ELR (cell line): ENCODE results near the gene BICDL2.

Experiments used
- DNase-seq: peaks from one replicate; pipeline ENCODE4 v3.0.0-alpha.2; 2015; ENCODE audit warnings: low read depth

BICDL2 gene

DNA sequence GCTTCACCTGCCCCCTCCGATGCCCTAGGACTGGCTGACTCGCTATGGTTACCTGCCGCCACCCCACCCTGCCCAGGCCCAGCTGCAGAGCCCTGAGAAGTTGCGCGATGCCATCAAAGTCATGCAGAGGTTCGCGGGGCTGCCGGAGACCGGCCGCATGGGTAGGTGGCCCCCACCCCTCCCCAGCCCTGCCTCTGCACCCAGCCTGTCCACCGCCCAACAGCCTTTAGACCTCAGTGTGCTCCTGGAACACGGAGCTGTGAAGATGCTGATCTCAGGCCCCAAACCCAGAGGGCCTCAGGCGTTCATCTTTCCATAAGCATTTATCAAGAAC lies 10.6 kb upstream of the BICDL2 start:
- no peak for DNase-seq

DNA sequence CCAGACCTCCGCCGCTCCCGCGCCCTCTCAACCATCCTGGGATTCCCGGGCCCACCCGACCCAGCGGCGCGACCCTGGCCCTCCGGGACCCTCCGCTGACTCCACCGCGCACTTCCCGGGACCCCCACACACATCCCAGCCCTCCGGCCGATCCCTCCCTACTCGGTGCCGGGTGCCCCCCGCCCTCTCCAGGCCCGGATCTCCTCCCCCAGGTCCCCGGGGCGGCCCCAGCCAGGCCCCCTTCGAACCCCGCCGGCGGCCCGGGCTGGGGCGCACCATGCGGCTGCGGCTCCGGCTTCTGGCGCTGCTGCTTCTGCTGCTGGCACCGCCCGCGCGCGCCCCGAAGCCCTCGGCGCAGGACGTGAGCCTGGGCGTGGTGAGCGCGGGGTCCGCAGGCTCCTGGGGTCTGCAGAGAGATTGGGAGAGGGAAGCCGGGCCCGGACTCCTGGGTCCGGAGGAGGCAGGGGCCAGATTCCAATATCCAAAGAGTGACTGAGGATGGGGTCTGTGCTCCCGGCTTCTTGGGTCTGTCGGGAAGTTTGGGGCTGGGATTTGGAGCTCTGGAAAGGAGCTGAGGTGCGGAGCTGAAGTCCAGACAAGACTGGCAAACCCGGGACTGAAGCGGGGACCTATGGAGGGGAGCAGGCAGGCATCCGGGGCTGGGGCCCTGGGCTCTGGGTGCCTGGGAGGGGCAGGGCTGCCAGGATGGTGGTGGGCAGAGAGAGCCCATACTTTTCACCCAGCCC lies 10.1 kb upstream of the BICDL2 start:
- no peak for DNase-seq

DNA sequence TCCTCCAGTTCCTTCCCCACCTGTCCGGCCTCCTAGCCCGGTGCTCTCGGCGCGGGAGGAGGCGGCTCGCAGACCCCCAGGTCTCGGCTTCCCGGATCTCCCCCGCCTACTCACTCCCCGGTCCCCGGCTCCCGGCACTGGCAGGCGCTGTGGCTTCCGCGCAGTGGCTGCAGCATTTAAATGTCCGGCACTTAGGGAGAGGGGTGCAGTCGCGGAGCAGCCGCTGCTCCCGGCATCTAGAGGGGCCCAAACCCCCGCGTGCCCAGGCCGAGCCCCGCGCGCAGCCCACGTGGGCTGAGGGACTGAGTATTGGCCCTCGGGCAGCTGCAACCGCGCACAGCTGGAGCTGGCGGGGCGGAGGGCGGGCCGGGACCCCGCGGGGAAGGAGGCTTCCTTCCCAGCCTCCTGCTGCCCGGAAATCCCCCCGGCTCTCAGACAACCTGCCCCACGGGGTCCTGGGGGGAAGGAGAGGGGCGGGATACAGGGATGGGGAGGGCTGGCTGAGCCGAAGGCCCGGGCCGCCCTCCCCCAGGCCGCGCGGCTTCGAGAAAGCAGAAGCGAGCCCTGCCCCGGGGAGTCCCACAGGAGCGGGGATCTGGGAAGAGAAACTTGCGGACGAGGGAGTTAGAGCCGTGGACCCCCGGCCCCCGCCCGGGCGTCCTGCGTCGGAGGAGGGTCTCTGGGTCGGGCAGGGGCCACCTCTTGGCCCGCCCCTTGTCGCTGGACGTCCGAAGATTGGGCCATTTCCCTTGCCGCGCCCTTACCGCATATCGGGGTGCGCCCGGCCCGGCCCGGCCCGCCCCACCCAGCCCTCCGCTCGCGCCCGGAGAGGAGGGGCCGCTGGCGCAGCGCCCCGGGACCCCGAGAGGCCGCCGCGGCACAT lies 9.3 kb upstream of the BICDL2 start, which contains the start of gene MMP25:
MMP25 (plus strand) TSS at position 804 of the 883 bp plus-strand sequence. CDS start 357 bp downstream, outside the sequence.
- DNase-seq: no peak

DNA sequence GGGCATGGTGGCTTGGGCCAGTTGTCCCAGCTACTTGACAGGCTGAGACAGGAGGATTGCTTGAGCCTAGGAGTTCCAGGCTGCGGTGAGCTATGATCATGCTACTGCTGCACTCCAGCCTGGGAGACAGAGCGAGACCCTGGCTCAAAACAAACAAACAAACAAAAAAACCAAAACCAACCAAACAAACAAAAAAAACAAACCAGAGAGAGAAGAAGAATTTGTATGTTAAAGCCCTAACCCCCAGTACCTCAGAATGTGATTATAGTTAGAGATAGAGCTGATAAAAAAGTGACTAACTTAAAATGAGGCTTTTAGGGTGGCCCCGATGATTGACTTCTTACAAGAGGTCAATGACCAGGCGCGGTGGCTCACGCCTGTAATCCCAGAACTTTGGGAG lies 8.0 kb upstream of the BICDL2 start:
- DNase-seq: no peak

DNA sequence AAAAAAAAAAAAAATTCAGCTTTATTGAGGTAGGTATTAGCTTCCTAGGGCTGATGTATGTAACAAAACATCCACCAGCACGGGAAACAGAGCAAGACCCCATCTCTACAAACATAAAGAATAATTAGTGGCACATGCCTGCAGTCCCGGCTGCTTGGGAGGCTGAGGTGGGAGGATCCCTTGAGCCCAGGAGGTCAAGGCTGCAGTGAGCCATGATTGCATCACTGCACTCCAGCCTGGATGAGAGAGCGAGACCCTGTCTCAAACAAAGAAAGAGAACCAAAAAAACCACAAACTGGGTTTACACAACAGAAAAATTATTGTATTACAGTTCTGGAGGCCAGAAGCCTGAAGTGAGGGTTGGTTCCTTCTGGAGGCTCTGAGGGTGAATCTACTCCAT lies 5.6 kb upstream of the BICDL2 start:
- no peak for DNase-seq

DNA sequence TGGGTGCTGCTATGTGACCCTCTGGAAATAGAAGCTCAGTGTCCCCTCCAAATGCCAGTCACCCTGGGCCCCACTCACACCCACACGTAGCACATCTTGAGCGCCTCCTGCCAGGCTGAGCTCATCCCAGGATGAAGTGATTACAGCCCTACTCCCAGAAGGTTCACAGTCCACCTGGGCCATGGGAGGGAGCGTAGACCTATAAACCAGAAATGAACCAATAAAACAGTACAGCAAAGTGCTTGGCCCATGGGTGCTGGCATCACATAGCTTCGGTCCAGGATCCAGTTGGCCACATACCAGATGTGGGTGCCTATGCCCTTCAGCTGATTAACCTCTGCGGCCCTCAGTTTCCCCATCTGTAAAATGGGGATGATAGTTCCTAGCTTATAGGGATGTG lies 2.2 kb upstream of the BICDL2 start:
- no peak for DNase-seq

DNA sequence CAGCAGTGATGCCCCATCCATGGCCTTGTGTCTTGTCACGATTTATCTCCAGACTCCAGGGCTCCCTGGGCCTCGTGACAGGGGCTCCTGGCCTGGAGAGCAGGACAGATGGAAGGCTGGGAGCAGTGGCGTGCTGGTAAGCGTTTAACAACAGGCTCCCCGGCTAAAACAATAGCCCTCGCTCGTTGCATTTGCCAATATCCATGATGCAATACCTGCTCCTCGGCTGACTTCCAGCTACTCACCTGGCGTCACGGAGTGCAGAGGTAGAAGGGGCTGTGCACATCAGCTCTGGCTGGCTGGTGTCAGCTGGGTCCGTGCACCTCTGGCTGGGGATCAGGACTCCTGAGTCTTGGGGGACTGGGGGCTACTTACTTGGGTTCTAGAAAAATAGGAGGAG lies 1.5 kb upstream of the BICDL2 start:
- no peak for DNase-seq

DNA sequence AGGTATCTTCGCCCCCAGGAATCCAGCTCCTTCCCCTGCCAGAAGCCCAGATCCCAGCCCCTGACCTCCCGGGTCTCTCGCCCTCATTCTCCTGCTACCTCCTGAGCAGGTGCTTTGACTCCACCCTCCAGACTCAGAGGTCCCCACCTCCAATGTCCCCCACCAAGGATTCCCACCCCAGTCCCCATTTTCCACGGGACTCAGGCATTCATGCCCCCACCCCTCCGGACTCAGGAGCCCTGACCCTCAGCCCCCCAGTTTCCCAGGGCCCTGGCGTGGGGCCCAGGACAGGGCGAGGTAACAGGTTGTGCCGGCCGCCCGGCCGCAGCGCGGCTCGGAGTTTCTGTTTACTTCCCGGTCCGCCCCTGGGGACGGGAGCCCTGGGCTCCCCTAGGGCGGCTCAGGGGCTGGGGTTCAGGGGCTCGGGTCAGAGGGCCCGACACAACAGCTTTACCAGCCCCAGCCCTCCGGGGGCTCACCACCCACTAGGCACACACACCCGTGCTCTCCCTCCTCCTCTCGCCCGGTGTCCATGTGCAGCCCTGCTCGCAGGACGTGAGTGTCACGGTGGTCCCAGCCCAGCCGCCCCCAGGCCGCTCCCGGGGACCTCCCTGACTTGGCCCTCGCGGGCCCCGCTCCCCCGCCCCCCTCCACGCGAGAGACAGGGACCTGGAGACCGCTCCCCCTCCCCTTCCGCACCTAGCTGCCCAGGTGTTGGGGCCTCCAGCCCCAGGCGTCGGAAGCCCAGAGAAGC lies 595 bp downstream of the BICDL2 start:
- DNase-seq: no peak

DNA sequence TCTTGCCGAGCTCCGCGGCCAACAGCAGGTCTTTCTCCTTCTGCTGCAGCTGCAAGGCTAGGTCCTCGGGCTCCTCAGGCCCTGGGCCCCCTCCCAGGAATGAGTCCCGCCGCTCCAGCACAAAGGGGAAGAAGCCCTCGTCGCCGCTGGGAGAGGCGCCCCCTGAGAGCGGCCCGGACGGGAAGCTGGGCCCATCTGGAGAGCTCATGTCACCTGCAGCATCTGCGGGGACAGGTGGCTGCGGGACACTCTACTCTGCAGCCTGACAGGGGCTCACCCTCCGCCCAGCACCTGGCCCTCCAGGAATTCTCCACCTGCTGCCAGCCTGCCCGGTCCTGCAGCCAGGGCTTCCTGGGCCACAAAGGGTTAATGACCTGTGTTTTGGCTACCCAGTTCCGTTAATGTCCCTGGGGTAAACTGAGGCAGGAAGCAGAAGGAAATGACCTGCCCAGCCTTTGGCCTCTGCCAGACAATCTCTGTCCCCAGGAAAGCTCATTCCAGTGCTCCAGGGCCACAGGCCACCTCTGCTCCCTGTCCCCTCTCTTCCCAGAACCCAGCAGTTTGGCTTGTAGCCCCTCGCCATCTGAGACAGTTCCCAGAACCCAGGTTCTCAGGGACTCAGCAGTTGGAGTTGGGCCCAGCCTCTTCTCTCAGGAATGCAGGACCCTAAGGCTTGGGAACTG lies 1.3 kb downstream of the BICDL2 start:
- no peak for DNase-seq

DNA sequence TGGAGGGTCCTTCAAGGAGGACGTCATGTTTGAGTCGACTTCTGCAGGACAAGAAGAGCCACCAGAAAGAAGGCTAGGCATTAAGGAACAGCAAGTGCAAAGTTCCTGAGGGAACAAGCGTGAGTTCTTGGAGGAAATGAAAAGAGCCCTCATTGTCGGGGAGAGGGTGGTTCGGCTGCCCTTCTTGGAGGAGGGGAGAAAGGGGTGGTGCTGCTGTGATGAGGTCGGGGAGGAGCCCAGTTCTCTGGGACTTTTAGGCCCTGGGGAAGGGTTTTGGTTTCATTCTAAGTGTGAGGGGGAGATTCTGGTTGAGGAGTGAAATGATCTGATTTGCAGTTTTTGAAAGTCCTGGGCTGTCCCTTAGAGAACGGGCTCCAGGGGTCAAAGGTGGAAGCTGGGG lies 4.1 kb downstream of the BICDL2 start:
- DNase-seq: no peak

DNA sequence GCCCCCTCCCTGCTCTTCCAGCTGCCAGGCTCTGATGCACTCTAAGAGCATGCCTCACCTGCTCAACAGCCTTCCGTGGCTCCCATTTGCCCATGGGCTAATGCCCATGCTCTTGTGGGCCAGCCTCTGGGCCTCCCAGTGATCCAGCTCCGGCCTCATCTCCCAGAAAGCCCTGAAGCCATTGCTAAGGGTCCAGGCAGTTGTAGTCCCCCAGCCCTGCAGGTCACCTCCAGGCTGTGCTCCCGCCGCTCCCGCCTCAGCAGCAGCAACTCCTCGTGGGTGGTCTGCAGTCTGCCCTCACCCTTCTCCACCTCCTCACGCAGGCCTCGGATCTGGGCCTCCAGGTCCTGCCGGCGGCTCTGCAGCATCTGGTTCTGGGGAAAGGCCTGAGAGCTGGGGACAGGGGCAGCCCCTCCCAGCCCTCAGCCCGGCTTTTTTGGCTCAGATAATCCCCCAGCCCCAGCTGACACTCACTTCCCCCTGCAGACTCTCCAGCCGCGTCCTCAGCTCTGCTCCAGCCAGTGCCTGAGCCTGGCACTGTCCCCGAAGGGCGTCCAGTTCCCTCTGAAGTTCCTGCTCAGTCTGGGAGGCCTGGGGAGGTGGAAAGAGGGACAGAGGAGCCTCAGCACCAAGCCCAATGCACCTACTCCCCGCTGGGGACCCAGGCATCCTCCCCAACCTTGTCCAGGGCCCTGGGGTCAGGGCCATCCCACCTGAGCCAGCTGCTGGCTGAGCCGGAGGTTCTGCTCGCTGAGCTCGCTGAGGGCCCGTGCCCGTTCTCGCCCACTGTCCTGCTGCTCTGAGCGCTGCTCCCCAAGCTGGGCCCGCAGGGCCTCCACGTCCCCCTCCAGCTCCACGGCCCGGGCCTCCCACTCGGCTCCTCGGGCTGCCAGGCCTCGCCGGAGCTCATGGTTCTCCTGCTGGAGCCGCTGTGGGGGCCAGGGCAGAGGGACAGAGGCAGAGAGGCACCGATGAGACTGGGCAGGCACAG lies 6.2 kb downstream of the BICDL2 start:
- DNase-seq: no peak

DNA sequence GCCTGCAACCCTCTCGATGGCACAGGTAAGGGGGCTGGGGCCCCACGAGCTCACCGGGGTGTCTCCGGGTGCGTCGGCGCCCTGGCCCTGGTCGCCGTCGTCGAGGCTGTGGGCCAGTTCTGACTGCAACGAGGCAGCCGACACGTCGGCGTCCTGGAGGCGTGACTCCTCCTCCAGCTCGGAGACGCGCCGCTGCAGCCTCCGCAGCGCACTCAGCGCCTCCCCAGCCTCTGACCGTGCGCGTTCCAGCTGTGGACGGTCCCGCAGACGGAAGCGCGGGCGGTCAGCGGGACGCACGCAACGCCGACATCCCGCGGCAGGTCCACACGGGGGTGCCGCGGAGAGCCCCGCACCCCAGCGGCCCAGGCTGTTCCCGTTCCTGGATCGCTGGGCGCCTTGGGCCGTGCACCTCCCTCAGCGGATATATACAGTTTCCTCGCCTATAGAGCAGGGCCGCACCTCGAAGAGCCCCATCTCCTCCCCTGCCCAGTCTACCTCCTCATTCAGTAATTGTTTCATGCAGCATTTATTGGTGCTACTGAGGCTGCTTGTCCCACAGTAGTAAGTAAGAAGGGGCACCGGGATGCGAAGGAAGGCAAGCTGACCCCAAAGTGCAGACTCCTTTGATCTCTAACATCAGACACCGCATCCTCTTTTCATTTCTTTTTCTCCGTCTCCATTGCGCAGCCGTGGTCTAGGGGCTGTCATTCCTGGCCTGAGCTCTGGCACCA lies 7.1 kb downstream of the BICDL2 start:
- no peak for DNase-seq

DNA sequence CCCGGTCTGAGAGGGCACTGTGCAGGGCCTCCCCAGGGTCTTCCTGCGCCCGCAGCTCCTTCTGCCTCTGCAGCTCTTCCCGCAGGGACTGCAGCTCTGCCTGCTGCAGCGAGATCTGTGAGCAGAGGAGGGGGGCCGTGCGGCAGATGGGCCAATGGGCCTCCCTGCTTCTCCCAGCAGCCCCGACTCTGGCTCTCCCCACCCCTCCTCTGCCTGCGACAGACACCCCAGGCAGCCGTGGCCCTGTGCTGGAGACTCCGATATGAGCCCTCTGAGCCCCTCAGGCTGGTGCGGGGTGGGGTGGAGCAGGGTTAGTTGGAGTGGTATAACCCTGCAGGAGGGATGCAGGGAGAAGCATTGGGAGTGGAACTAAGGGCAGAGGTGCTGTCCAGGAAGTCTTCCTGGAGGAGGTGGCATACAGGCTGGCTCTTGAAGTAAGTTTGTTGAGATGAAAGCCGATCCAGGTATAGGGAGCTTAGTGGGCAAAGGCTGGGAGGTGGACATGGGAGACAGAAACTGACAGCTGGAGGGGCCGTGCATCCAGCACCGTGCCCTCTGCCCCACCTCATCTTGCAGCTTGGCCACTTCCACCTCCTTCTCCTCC lies 7.9 kb downstream of the BICDL2 start:
- DNase-seq: no peak

DNA sequence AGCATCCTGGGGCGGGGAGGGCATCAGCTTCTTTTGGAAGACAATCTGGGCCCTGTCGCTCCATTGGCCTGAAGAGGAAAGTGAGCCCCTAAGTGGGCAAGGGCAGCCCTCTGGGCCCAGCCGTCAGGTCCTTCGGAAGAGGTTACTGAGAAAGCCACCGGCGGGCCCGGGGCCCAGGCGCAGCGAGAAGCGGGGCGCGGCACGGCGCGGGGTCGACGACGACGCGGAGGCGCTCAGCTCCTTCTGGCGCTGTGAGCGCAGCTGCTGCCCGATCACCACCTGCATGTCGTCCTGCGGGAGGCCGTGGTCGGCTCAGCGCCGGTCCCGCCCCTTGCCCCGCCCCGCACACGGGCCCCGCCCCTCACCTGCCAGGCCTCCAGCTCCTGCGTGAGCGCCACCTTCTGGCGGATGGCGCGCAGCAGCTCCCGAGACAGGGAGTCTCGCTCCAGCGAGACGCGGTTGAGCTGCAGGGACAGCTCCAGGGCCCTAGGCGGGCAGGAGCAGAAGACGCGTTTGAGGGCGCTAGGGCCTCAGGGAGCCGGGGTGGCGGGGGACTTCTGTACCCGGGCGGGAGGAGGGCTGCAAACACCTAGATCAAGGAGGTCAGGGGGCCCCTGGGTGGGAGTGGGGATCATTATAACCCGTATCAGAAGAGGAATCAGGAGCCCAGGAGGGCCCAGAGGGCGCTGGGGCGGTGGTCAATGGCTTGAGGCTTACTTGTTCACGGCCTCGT lies 8.6 kb downstream of the BICDL2 start:
- DNase-seq: peak; percentile 70

DNA sequence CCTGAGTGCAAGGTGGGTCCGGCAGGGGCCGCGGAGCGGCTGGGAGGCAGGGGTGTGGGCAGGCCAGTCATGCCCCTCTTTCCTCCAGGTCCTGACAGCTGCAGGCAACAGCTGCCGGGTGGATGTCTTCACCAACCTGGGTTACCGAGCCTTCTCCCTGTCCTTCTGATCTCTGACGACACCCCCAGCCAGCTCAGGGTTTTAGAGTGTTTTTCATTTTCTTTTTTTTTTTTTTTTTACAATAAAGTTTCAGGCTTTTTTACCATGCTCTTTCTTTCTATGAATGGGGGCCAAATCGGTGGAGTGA lies 9.3 kb downstream of the BICDL2 start:
- no peak for DNase-seq

DNA sequence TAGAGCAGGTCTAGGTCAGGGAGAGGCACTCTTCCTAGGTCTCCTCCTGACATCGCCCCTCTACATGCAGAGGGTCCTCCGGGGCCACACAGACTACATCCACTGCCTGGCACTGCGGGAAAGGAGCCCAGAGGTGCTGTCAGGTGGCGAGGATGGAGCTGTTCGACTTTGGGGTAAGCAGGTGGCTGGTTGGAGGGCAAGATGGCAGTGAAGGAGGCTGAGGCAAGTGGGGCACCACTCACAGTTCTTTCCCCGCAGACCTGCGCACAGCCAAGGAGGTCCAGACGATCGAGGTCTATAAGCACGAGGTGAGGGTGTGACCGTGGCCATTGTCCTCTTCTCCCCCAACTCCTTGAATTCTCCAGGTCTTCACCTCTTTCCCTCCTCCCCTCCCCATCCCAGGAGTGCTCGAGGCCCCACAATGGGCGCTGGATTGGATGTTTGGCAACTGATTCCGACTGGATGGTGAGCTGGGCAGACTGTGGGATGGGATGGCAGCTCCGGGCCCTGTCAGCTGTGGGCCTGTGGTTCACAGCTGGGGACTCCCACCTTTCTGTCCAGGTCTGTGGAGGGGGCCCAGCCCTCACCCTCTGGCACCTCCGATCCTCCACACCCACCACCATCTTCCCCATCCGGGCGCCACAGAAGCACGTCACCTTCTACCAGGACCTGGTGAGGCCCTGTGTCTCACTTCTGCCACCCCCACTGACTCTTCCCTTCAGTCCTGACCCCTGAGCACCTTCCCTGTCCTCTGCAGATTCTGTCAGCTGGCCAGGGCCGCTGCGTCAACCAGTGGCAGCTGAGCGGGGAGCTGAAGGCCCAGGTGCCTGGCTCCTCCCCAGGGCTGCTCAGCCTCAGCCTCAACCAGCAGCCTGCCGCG lies 9.9 kb downstream of the BICDL2 start:
- DNase-seq: no peak

DNA sequence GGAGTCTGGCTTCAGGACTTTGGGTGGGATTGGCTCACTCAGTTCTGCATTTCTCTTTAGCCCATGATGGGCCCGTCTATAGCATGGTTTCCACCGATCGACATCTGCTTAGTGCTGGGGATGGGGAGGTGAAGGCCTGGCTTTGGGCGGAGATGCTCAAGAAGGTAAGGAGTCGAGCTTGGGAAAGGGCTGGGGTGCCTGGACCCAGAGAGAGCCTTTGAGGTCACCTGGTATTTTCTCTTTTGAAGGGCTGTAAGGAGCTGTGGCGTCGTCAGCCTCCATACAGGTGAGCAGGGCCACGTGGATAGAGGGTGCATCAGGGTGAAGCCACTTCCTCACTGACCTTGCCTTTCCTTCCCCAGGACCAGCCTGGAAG lies 10.8 kb downstream of the BICDL2 start:
- no peak for DNase-seq
